GM12874 (cell line): Measurements from ENCODE around the gene MEF2A.

Source experiments
- CTCF ChIP-seq: IDR thresholded peaks from 2 replicates; pipeline ENCODE4 v1.5.1; 2011; ENCODE audit warnings: low read depth, mild to moderate bottlenecking, control low read depth, low read length, moderate library complexity; ENCODE audit not compliant: insufficient read depth

Gene MEF2A

DNA sequence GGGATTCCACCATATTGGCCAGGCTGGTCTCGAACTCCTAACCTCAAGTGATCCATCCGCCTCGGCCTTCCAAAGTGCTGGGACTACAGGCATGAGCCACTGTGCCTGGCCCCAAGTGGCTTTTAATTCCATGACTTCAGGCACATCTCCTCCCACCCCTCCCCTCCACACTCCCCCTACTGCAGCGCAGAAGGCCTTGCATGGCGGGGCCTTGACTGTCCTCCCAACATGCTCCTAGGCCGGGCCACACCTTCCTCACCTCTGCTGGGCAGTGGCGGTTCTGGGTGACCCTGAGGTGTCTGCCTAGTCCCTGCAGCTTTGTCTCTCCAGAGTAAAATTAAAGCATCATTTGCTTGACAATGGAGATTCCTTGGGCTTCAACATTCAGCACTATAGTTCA lies 160.5 kb downstream of the MEF2A start:
- no peak for TF ChIP-seq CTCF

- no peak for TF ChIP-seq CTCF
Measured at GRCh38 chr15:99727330-99727729, 161.5 kb downstream of the MEF2A start.

DNA sequence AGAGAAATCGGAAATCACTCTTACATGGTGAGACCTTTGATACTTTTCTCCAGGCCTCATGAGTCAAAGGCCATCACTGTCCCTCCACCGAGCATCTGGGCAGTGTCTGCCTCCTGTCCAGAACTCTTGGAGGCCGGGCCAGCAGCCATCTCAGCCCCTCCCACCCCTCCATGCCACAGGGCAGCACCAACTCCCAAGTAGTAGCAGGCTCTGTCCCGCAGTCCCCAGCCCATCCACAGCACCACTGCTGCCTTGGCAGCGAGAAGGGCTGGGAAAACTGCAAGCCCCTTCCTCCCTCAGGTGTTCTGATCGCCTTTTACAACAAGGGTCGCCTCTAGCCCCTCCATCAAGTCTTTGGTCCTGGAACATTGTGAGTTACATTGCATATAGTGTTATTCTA lies 161.9 kb downstream of the MEF2A start:
- TF ChIP-seq CTCF, result no peak

- TF ChIP-seq CTCF, result no peak
Measured at GRCh38 chr15:99728916-99729315, 163.1 kb downstream of the MEF2A start.

DNA sequence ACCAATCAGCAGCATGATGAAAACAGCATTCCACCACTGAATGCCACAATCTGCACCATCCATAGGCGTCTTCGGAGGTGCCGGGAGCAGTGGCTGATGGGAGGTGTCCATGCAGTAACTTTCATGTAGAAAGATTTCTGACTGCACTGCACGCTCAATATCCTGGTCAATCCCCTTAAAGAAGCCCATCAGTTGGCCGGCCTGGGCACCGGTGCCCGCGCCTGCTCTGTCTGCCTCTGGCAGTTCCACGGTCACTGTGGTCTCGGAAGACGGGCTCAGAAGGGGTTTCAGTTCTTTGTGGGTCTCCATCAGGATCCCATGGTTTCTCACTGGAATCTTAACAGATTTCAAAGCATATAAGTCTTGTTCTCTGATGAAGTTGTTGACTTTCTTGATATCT lies 163.5 kb downstream of the MEF2A start:
- no peak for TF ChIP-seq CTCF

GRCh38 chr15:99729920-99730319 lies 164.1 kb downstream of the MEF2A start:
- TF ChIP-seq CTCF, result peak; percentile 52

DNA sequence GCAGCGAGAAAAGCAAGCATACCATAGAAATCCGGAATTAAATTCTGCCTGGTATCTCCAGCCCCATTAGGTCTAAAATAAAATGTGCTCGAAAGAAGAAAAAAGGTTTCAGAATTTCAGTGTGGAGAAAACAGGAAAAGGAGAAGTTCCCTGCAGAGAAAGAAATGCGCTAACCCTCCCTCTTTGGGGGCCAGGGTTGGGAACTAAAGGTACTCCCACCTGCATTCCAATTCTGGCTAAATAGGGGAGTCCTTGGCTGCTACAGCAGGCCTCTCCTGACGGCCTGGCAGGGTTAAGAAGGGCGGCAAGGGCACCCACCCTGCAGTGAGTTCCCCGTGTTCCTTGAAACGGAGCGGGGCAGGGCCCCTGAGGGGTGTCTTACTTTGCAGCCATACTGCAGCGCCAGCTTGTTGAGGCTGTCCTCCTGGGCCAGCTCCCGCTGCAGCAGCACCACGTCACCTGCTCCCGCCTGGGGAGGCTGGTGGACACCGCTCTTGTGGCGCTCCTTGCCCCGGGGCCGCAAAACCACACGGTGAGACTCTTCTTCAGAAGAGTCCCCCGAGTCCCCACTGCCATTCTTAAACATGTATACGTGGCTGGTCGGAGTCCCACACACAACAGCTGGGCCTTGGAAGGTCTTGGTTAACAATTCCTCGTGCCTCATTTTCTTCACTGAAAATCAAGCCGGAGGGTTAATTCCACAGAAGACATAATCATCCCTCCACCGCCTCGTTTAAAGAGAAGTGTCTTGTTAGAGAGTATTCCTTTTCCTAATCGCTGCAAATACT lies 165.7 kb downstream of the MEF2A start:
- no peak for TF ChIP-seq CTCF
